WTC11 (cell line): ENCODE data around the gene GNPTG. TPM values are rescaled to one million over a fixed set of nuclear protein-coding genes. Genes with fewer than 3 reads are reported as not detected.

Source experiments
- ATAC-seq: fragments of 200-7000 bp; cut with Tn5 transposase; 2 replicates; pipeline ENCODE4 v1.10.0; 2021; ENCODE audit warnings: mild to moderate bottlenecking, moderate library complexity
- CTCF ChIA-PET: fragments of 300-600 bp; sonication (Branson Sonifier 250); formaldehyde crosslinking; loops from one replicate; lab custom pipeline; 2021; ENCODE audit warnings: antibody characterized with exemption; lab: Charles Lee
- POLR2A ChIA-PET: fragments of 350-600 bp; sonication (Branson Sonifier 250); formaldehyde crosslinking; loops from one replicate; lab custom pipeline; 2021; ENCODE audit warnings: antibody characterized with exemption; lab: Charles Lee
- DNase-seq: peaks from one replicate; pipeline ENCODE4 v3.0.0; 2021; ENCODE audit warnings: low spot score
- H3K27ac Mint-ChIP-seq: 2 replicates; pipeline ENCODE4 v1.8.0; 2021; ENCODE audit warnings: mixed read lengths
- H3K27me3 Mint-ChIP-seq: 2 replicates; pipeline ENCODE4 v1.8.0; 2021; ENCODE audit warnings: low read depth, mild to moderate bottlenecking, moderate library complexity, mixed read lengths
- H3K36me3 Mint-ChIP-seq: 2 replicates; pipeline ENCODE4 v1.8.0; 2021; ENCODE audit warnings: mixed read lengths
- H3K4me1 Mint-ChIP-seq: 2 replicates; pipeline ENCODE4 v1.8.0; 2022; ENCODE audit warnings: mixed read lengths
- H3K4me3 Mint-ChIP-seq: 2 replicates; pipeline ENCODE4 v1.8.0; 2021; ENCODE audit warnings: mild to moderate bottlenecking, moderate library complexity, mixed read lengths
- H3K9me3 Mint-ChIP-seq: 2 replicates; pipeline ENCODE4 v1.8.0; 2021; ENCODE audit warnings: mixed read lengths
- ATF1 ChIP-seq: sonication (generic); formaldehyde crosslinking; IDR thresholded peaks from 2 replicates; pipeline ENCODE4 v1.8.1; 2023; ENCODE audit warnings: mild to moderate bottlenecking, moderate library complexity, missing genetic modification reagents
- FOXJ3 ChIP-seq: sonication (generic); formaldehyde crosslinking; IDR thresholded peaks from 2 replicates; pipeline ENCODE4 v1.9.0; 2021; ENCODE audit warnings: missing genetic modification reagents, mild to moderate bottlenecking, borderline replicate concordance
- FOXP1 ChIP-seq: sonication (generic); formaldehyde crosslinking; IDR thresholded peaks from 2 replicates; pipeline ENCODE4 v1.8.0; 2022; ENCODE audit warnings: missing genetic modification reagents, mild to moderate bottlenecking, moderate library complexity, borderline replicate concordance
- HMGA2 ChIP-seq: fragments of 250-450 bp; sonication (Bioruptor Pico); IDR thresholded peaks from 2 replicates; pipeline ENCODE4 v1.4.0; 2021; ENCODE audit warnings: mild to moderate bottlenecking, moderate library complexity
- IRF2 ChIP-seq: sonication (generic); formaldehyde crosslinking; IDR thresholded peaks from 2 replicates; pipeline ENCODE4 v1.8.0; 2022; ENCODE audit warnings: low read depth, missing genetic modification reagents, borderline replicate concordance
- NR3C1 ChIP-seq: sonication (generic); formaldehyde crosslinking; conservative IDR thresholded peaks from 2 replicates; pipeline ENCODE4 v1.8.1; 2023; ENCODE audit warnings: low read depth, mild to moderate bottlenecking, missing genetic modification reagents
- SMAD4 ChIP-seq: sonication (generic); formaldehyde crosslinking; IDR thresholded peaks from 2 replicates; pipeline ENCODE4 v1.8.0; 2022; ENCODE audit warnings: mild to moderate bottlenecking, missing genetic modification reagents
- TCF7 ChIP-seq: sonication (generic); formaldehyde crosslinking; IDR thresholded peaks from 2 replicates; pipeline ENCODE4 v1.8.0; 2022; ENCODE audit warnings: mild to moderate bottlenecking, low read depth, missing genetic modification reagents, moderate library complexity
- TEAD1 ChIP-seq: sonication (generic); formaldehyde crosslinking; IDR thresholded peaks from 2 replicates; pipeline ENCODE4 v1.8.0; 2022; ENCODE audit warnings: mild to moderate bottlenecking, missing genetic modification reagents
- ZNF138 ChIP-seq: sonication (generic); formaldehyde crosslinking; conservative IDR thresholded peaks from 2 replicates; pipeline ENCODE4 v1.8.1; 2022; ENCODE audit warnings: mild to moderate bottlenecking, moderate library complexity, missing genetic modification reagents
- total RNA-seq: library from RNA; stranded (reverse); gene quantifications from 3 replicates; pipeline ENCODE4 v1.2.3, GENCODE V29; 2021
- TF ChIP-seq, protein P1 (sequence below): sonication (generic); formaldehyde crosslinking; IDR thresholded peaks from 2 replicates; pipeline ENCODE4 v1.8.1; 2022; ENCODE audit warnings: mild to moderate bottlenecking, missing genetic modification reagents, moderate library complexity, borderline replicate concordance
- TF ChIP-seq, protein P2 (sequence below): sonication (generic); formaldehyde crosslinking; IDR thresholded peaks from 2 replicates; pipeline ENCODE4 v1.8.1; 2022; ENCODE audit warnings: missing genetic modification reagents, borderline replicate concordance
- TF ChIP-seq, protein P3 (sequence below): sonication (generic); formaldehyde crosslinking; IDR thresholded peaks from 2 replicates; pipeline ENCODE4 v1.8.1; 2023; ENCODE audit warnings: mild to moderate bottlenecking, missing genetic modification reagents, borderline replicate concordance
- TF ChIP-seq, protein P4 (sequence below): sonication (generic); formaldehyde crosslinking; conservative IDR thresholded peaks from 2 replicates; pipeline ENCODE4 v1.8.1; 2022; ENCODE audit warnings: mild to moderate bottlenecking, missing genetic modification reagents
- TF ChIP-seq, protein P5 (sequence below): fragments of 200-600 bp; IDR thresholded peaks from 2 replicates; pipeline ENCODE4 v1.8.0; 2022; ENCODE audit warnings: antibody characterized with exemption
- TF ChIP-seq, protein P6 (sequence below): fragments of 250-450 bp; sonication (Bioruptor Pico); IDR thresholded peaks from 2 replicates; pipeline ENCODE4 v1.9.0; 2021; ENCODE audit warnings: mild to moderate bottlenecking
- TF ChIP-seq, protein P7 (sequence below): sonication (generic); formaldehyde crosslinking; conservative IDR thresholded peaks from 2 replicates; pipeline ENCODE4 v1.8.1; 2023; ENCODE audit warnings: mild to moderate bottlenecking, low read depth, missing genetic modification reagents, moderate library complexity

Gene GNPTG
- total RNA-seq, 1 experiment from 2014 or later: 35.9 TPM

DNA sequence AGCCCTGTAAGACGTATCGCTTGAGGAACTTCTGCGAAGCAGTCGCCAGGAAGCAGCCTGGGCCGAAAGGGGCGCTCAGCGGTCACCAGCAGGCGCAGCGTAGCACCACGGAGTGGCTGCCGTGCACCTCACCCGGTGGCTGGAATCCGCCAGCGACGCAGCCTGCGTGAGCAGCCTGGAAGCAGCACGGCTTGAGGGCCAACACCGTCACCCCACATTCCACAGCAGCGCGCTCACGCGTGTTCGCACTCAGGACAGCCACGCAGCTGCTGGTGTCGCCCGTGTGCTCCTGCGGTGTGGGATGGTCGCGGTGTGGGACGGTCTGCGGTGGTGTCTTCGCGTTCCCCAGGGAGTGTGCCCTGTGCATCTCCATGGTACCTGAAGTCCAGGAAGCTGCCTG lies 32.7 kb upstream of the GNPTG start:
- H3K4me3 Mint-ChIP-seq: no peak overlapping the region
- CTCF ChIA-PET: no interaction called here
- ATAC-seq (no peak), DNase-seq (no peak)
- H3K36me3 Mint-ChIP-seq: peaks cover 69% of the 10 kb centered on the region
- H3K4me1 Mint-ChIP-seq: no peaks in the 10 kb centered on the region
- TF ChIP-seq FOXP1 (0 out of 2 replicates have a peak, but pooled peaks have one; percentile 30), ATF1 (CRISPR knock-in tag) (no peak)
- TF ChIP-seq, all 79 proteins: peak for 1
- peak overlapping the region; percentile 68 for H3K27ac Mint-ChIP-seq
- POLR2A ChIA-PET: no interaction called here
- no peaks in the 10 kb centered on the region for H3K9me3 Mint-ChIP-seq
- H3K27me3 Mint-ChIP-seq: no peaks in the 10 kb centered on the region

DNA sequence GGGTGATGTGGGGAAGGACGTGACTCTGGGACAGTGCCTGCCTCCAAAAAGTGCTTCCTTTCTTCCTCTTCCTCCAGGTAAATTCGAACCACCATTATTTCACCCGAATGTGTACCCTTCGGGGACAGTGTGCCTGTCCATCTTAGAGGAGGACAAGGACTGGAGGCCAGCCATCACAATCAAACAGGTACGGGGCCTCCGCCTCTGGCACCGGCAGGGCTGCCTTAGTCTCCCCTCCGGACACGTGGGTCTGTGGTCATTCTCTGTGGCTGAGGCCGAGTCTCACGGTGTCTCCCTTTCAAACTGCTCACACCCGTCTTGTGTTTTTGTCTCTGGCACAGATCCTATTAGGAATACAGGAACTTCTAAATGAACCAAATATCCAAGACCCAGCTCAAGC lies 31.6 kb upstream of the GNPTG start:
- Mint-ChIP-seq H3K9me3 (no peaks in the 10 kb centered on the region), H3K36me3 (peaks cover 68% of the 10 kb centered on the region), H3K27ac (no peak overlapping the region), H3K4me1 (0 out of 2 replicates have a peak, but pooled peaks cover 3% of the 10 kb centered on the region), H3K27me3 (no peaks in the 10 kb centered on the region), H3K4me3 (no peak overlapping the region)
- ChIA-PET POLR2A (no interaction called here), CTCF (no interaction called here)
- ATAC-seq (no peak), DNase-seq (no peak)
- TF ChIP-seq TEAD1 (CRISPR knock-in tag): no peak
- no peak for TF ChIP-seq ZNF138 (CRISPR knock-in tag)
- TF ChIP-seq FOXJ3 (CRISPR knock-in tag): no peak
- TF ChIP-seq, protein P1, sequence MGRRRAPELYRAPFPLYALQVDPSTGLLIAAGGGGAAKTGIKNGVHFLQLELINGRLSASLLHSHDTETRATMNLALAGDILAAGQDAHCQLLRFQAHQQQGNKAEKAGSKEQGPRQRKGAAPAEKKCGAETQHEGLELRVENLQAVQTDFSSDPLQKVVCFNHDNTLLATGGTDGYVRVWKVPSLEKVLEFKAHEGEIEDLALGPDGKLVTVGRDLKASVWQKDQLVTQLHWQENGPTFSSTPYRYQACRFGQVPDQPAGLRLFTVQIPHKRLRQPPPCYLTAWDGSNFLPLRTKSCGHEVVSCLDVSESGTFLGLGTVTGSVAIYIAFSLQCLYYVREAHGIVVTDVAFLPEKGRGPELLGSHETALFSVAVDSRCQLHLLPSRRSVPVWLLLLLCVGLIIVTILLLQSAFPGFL (CRISPR knock-in tag): no peak
- TF ChIP-seq, protein P2, sequence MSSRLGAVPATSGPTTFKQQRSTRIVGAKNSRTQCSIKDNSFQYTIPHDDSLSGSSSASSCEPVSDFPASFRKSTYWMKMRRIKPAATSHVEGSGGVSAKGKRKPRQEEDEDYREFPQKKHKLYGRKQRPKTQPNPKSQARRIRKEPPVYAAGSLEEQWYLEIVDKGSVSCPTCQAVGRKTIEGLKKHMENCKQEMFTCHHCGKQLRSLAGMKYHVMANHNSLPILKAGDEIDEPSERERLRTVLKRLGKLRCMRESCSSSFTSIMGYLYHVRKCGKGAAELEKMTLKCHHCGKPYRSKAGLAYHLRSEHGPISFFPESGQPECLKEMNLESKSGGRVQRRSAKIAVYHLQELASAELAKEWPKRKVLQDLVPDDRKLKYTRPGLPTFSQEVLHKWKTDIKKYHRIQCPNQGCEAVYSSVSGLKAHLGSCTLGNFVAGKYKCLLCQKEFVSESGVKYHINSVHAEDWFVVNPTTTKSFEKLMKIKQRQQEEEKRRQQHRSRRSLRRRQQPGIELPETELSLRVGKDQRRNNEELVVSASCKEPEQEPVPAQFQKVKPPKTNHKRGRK (CRISPR knock-in tag): no peak
- TF ChIP-seq SMAD4 (CRISPR knock-in tag): no peak
- TF ChIP-seq, protein P3, sequence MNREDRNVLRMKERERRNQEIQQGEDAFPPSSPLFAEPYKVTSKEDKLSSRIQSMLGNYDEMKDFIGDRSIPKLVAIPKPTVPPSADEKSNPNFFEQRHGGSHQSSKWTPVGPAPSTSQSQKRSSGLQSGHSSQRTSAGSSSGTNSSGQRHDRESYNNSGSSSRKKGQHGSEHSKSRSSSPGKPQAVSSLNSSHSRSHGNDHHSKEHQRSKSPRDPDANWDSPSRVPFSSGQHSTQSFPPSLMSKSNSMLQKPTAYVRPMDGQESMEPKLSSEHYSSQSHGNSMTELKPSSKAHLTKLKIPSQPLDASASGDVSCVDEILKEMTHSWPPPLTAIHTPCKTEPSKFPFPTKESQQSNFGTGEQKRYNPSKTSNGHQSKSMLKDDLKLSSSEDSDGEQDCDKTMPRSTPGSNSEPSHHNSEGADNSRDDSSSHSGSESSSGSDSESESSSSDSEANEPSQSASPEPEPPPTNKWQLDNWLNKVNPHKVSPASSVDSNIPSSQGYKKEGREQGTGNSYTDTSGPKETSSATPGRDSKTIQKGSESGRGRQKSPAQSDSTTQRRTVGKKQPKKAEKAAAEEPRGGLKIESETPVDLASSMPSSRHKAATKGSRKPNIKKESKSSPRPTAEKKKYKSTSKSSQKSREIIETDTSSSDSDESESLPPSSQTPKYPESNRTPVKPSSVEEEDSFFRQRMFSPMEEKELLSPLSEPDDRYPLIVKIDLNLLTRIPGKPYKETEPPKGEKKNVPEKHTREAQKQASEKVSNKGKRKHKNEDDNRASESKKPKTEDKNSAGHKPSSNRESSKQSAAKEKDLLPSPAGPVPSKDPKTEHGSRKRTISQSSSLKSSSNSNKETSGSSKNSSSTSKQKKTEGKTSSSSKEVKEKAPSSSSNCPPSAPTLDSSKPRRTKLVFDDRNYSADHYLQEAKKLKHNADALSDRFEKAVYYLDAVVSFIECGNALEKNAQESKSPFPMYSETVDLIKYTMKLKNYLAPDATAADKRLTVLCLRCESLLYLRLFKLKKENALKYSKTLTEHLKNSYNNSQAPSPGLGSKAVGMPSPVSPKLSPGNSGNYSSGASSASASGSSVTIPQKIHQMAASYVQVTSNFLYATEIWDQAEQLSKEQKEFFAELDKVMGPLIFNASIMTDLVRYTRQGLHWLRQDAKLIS (CRISPR knock-in tag): no peak
- no peak for TF ChIP-seq HMGA2
- TF ChIP-seq, protein P4, sequence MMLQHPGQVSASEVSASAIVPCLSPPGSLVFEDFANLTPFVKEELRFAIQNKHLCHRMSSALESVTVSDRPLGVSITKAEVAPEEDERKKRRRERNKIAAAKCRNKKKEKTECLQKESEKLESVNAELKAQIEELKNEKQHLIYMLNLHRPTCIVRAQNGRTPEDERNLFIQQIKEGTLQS (CRISPR knock-in tag): no peak

DNA sequence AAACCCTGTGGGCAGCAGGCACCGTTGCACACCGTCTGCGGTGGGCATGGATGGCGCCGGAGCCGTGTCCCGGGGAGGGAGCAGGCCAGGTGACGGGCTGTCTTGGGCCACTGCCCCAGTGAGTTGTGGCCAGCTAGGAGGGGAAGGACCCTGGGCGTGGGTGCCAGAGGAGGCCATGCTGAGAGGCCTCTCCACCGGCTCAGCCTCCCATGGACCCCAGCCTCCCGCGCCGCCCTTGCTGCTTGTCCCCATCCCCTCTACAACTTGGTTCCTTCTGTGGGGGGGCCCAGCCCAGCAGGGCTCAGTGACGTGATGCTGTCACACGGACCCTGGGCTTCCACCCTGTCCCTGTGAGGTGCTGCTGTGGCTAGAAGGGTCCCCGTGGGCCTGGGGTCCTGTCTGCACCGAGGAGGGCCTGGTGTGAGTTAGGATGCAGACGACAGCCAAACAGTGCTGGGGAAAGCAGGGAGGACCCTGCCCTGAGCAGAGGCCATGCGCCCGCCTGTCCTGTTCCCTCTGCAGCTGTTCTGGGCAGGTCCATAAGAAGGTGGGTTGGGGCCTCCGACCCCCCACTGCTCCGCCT lies 31.0 kb upstream of the GNPTG start:
- no peak overlapping the region for H3K4me3 Mint-ChIP-seq
- POLR2A ChIA-PET: no interaction called here
- 0 out of 2 replicates have a peak, but pooled peaks cover 3% of the 10 kb centered on the region for H3K4me1 Mint-ChIP-seq
- H3K36me3 Mint-ChIP-seq: peaks cover 64% of the 10 kb centered on the region
- H3K27me3 Mint-ChIP-seq: no peaks in the 10 kb centered on the region
- CTCF ChIA-PET: no interaction called here
- no peak for ATAC-seq
- H3K9me3 Mint-ChIP-seq: no peaks in the 10 kb centered on the region
- DNase-seq: no peak
- H3K27ac Mint-ChIP-seq: no peak overlapping the region
- TF ChIP-seq TEAD1 (CRISPR knock-in tag): no peak
- TF ChIP-seq TCF7: no peak
- TF ChIP-seq, protein P2 (CRISPR knock-in tag): no peak
- no peak for TF ChIP-seq NR3C1 (CRISPR knock-in tag)
- TF ChIP-seq, protein P5, sequence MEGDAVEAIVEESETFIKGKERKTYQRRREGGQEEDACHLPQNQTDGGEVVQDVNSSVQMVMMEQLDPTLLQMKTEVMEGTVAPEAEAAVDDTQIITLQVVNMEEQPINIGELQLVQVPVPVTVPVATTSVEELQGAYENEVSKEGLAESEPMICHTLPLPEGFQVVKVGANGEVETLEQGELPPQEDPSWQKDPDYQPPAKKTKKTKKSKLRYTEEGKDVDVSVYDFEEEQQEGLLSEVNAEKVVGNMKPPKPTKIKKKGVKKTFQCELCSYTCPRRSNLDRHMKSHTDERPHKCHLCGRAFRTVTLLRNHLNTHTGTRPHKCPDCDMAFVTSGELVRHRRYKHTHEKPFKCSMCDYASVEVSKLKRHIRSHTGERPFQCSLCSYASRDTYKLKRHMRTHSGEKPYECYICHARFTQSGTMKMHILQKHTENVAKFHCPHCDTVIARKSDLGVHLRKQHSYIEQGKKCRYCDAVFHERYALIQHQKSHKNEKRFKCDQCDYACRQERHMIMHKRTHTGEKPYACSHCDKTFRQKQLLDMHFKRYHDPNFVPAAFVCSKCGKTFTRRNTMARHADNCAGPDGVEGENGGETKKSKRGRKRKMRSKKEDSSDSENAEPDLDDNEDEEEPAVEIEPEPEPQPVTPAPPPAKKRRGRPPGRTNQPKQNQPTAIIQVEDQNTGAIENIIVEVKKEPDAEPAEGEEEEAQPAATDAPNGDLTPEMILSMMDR: no peak
- TF ChIP-seq IRF2 (CRISPR knock-in tag): no peak
- TF ChIP-seq, protein P6, sequence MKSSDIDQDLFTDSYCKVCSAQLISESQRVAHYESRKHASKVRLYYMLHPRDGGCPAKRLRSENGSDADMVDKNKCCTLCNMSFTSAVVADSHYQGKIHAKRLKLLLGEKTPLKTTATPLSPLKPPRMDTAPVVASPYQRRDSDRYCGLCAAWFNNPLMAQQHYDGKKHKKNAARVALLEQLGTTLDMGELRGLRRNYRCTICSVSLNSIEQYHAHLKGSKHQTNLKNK (CRISPR knock-in tag): no peak
- TF ChIP-seq, protein P7, sequence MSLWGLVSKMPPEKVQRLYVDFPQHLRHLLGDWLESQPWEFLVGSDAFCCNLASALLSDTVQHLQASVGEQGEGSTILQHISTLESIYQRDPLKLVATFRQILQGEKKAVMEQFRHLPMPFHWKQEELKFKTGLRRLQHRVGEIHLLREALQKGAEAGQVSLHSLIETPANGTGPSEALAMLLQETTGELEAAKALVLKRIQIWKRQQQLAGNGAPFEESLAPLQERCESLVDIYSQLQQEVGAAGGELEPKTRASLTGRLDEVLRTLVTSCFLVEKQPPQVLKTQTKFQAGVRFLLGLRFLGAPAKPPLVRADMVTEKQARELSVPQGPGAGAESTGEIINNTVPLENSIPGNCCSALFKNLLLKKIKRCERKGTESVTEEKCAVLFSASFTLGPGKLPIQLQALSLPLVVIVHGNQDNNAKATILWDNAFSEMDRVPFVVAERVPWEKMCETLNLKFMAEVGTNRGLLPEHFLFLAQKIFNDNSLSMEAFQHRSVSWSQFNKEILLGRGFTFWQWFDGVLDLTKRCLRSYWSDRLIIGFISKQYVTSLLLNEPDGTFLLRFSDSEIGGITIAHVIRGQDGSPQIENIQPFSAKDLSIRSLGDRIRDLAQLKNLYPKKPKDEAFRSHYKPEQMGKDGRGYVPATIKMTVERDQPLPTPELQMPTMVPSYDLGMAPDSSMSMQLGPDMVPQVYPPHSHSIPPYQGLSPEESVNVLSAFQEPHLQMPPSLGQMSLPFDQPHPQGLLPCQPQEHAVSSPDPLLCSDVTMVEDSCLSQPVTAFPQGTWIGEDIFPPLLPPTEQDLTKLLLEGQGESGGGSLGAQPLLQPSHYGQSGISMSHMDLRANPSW (CRISPR knock-in tag): no peak
